ENCODE measurements around the gene KRT85.

KRT85 gene

GRCh38 chr12:52394836-52395405, 27.6 kb upstream of the KRT85 start:
- DNase-seq (ENCODE audit: low read depth, low spot score), result no peak

GRCh38 chr12:52392465-52393007, 25.3 kb upstream of the KRT85 start:
- no peak for DNase-seq (ENCODE audit: low read depth, low spot score)

- no peak for DNase-seq (ENCODE audit: low read depth, low spot score)
Observed at GRCh38 chr12:52391618-52392002, 24.3 kb upstream of the KRT85 start.

- DNase-seq (ENCODE audit: low read depth, low spot score), result no peak
Observed at GRCh38 chr12:52390739-52391617, 23.7 kb upstream of the KRT85 start.

GRCh38 chr12:52389313-52390207, 22.3 kb upstream of the KRT85 start:
- no peak for DNase-seq (ENCODE audit: low read depth, low spot score)

GRCh38 chr12:52387859-52388258, 20.6 kb upstream of the KRT85 start:
- DNase-seq (ENCODE audit: low read depth, low spot score), result no peak

GRCh38 chr12:52385226-52385702, 18.0 kb upstream of the KRT85 start, which contains the start of gene KRT84:
Gene KRT84, minus strand, starts transcription at chr12:52385652. Its CDS starts 67 bp downstream, at chr12:52385585.
- no peak for DNase-seq (ENCODE audit: low read depth, low spot score)

GRCh38 chr12:52383331-52383730, 16.1 kb upstream of the KRT85 start:
- DNase-seq (ENCODE audit: low read depth, low spot score), result no peak

- no peak for DNase-seq (ENCODE audit: low read depth, low spot score)
Observed at GRCh38 chr12:52382854-52383253, 15.6 kb upstream of the KRT85 start.

- DNase-seq (ENCODE audit: low read depth, low spot score), result no peak
Observed at GRCh38 chr12:52381206-52381605, 13.9 kb upstream of the KRT85 start.

- no peak for DNase-seq (ENCODE audit: low read depth, low spot score)
Observed at GRCh38 chr12:52380271-52380694, 13.0 kb upstream of the KRT85 start.

- no peak for DNase-seq (ENCODE audit: low read depth, low spot score)
Observed at GRCh38 chr12:52379536-52379935, 12.3 kb upstream of the KRT85 start.

GRCh38 chr12:52378091-52378490, 10.8 kb upstream of the KRT85 start:
- no peak for DNase-seq (ENCODE audit: low read depth, low spot score)

- no peak for DNase-seq (ENCODE audit: low read depth, low spot score)
Observed at GRCh38 chr12:52377266-52377665, 10.0 kb upstream of the KRT85 start.

- peak; percentile 56 for DNase-seq (ENCODE audit: low read depth, low spot score)
Observed at GRCh38 chr12:52372216-52373154, 5.2 kb upstream of the KRT85 start.

GRCh38 chr12:52371716-52372115, 4.4 kb upstream of the KRT85 start:
- DNase-seq (ENCODE audit: low read depth, low spot score), result no peak

- no peak for DNase-seq (ENCODE audit: low read depth, low spot score)
Observed at GRCh38 chr12:52370926-52371608, 3.8 kb upstream of the KRT85 start.

- DNase-seq (ENCODE audit: low read depth, low spot score), result no peak
Observed at GRCh38 chr12:52369809-52370208, 2.5 kb upstream of the KRT85 start.

- no peak for DNase-seq (ENCODE audit: low read depth, low spot score)
Observed at GRCh38 chr12:52369211-52369610, 1.9 kb upstream of the KRT85 start.

- DNase-seq (ENCODE audit: low read depth, low spot score), result no peak
Observed at GRCh38 chr12:52368508-52368907, 1.2 kb upstream of the KRT85 start.

Measured in iPS DF 19.7 (cell line).